OCI-LY3 (cell line): Measurements from ENCODE around the gene CYSLTR2.

Source experiments
- CTCF ChIP-seq: fragments of 200-600, 300-600 bp; sonication (generic); IDR thresholded peaks from 2 replicates; pipeline ENCODE4 v1.5.1; 2014; ENCODE audit warnings: antibody characterized with exemption, low read length, low read depth
- EZH2phosphoT487 ChIP-seq: fragments of 200-600 bp; shearing (Covaris generic); IDR thresholded peaks from 2 replicates; pipeline ENCODE4 v1.6.1; 2018; ENCODE audit warnings: antibody characterized with exemption, mixed run types, low read depth

GRCh38 chr13:48735571-48735970 lies 81.8 kb downstream of the CYSLTR2 start:
- TF ChIP-seq EZH2phosphoT487 (no peak), CTCF (no peak)
